HCEC 1CT (cell line): ENCODE results near the gene SLC37A1.

ENCODE experiments used
- DNase-seq: peaks from one replicate; pipeline ENCODE4 v3.0.0-alpha.2; 2017

SLC37A1 gene

DNA sequence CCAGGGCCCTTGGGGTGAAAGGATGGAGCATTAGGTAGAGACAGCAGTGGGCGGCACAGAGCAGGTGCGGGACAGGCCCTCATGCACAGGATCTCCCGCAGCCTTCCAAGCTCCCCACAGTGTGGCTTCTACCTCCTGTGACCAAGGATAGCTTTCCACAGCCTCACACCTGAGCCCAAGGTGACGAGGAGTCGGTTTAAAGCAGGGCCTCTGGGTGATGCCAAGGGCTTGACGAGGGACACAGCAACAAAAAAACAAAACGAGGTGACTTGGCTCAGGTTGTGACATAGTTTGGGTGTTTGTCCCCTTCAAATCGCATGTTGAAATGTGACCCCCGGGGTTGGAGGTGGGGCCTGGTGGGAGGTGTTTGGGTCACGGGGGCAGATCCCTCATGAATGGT, 32.9 kb upstream of the SLC37A1 start:
- DNase-seq: no peak

DNA sequence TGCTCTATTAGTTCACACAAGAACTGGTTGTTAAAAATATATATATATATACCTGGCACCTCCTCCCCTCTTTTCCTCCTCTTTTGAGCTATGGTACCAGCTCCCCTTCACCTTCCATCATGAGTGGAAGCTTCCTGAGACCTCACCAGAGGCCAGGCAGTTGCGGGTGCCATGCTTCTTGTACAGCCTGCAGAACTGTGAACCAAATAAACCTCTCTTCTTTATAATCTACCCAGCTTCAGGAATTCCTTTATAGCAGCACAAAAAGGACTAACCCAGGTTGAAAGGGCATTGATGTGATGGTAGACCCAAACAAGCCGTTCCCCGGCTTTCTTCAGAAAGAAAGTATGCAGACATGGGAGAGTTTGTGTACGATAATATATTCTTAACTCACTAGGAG, 32.5 kb upstream of the SLC37A1 start:
- no peak for DNase-seq

DNA sequence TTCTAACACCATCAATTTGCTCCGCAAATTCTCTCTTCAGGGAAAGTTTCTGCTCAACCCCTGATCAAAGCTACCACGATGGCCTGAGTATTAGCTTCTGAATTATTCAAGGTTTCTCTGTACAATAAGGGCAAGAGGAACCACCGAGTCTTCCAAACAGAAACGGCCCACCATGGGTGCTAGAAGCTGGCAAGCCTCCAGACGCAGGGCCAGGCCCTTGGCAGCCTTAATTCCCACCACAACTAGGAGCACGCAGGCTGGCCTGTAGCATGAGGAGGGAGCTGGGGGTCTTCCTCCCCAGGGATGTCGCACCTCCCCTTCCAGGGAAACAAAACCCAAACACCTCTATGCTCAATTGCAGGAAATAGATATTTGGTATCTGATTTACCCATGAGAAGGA, 28.7 kb upstream of the SLC37A1 start:
- no peak for DNase-seq

DNA sequence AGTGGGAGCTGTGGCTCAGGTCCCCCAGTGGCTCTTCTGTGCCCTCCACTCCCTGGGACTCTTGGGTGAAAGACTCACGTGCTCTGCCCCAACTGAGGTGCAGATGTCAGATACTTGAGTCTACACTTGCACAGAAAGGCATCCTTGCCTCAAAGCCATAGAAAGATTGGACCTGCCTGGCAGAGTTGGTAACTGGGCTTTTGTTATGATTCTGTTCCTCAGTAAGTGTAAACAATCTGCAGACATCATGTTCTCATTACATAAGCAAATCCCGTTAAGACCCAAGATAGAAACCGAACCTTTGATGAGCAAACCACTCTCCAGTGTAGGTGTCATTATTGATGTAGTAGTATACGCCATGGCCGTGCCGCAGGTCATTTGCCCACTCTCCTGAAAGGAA, 27.6 kb upstream of the SLC37A1 start:
- DNase-seq: no peak

DNA sequence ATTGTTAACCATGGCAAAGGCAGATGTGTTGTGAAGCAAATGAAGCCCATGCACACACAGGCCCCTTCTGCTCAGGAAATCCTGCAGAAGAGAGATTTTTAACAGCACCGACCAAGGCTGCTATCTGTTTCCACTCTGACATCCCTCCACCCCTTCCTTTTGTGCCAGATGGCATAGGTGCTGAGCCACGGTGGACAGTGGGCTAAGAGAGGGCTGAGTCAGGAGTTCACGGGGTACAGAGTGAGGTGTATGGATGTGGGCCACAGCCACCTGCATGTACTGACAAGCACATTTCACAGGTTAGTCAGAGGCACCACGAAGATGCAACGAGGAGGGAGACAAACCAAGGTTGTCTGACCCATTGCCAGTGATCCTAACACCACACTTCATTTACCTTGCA, 27.1 kb upstream of the SLC37A1 start:
- DNase-seq: no peak

DNA sequence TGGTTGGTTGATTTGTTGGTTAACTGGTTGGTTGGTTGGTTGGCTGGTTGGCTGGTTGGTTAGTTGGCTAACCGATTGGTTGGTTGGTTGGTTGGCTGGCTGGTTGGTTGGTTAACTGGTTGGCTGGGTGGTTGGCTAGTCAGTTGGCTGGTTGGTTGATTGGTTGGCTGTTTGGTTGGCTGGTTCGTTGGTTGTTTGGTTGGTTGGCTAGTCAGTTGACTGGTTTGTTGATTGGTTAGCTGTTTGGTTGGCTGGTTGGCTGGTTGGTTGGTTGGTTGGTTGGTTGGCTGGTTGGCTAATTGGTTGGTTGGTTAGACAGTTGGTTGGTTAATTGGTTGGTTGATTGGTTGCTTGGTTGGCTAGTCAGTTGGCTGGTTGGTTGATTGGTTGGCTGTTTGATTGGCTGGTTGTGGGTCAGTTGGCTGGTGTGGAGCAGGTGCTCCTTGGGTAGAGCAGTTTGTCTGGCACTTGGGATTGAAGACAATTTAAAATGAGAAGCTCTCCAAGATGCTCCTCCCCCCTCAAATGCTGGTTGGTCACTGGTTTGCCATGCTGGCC, 24.6 kb upstream of the SLC37A1 start:
- DNase-seq: no peak

DNA sequence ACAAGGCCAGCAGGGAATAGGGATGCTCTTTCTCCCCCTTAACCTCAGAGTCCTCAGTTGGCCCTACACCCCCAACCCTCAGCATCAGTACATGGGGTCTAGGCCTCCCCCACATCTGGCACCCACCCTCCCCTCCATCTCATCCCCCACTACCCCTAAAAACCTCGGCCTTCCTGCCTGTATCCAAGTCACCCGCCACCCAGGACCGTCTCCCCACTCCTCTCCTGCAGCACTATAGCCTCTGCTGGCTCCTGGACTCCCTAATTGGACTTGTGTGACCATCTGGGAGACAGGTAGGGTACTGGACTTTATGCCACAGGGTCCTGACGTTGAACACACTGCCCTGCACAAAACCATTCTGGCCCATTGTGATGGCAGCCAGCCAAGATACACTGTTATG, 23.7 kb upstream of the SLC37A1 start:
- no peak for DNase-seq

DNA sequence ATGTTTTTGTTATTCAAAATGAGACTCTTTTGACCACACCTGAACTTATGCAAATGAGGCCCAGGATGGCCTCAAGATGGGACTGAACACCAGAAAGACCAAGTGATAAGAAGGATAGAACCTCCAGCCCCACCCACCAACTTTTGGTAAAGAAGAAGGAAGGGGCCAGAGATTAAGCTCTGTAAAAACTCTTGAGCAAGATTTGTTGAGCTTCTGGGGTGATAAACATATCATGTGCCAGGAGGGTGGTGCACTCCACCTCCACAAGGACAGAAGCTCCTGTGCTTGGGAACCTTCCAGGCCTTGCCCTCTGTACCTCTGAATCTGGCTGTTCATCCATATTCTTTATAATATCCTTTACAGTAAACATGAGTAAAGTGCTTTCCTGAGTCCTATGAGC, 22.9 kb upstream of the SLC37A1 start:
- DNase-seq: no peak

DNA sequence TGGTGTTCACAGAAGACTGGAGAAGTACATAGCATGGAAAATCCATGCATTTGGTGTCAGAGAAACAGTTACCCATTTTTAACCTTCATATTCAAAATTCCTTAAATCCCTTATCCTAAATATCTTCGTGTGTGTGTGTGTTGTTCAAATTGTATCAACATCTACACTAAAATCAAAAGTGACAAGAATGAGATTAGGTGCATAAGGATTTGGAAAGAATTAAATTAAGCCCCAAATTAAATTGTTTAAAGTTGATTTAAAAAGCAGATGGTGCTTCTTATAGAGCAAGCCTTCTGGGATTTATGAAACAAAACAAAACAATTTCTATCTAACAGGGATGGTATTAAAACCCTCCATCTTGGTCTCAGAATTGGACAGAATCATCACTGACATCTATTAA, 22.3 kb upstream of the SLC37A1 start:
- no peak for DNase-seq

DNA sequence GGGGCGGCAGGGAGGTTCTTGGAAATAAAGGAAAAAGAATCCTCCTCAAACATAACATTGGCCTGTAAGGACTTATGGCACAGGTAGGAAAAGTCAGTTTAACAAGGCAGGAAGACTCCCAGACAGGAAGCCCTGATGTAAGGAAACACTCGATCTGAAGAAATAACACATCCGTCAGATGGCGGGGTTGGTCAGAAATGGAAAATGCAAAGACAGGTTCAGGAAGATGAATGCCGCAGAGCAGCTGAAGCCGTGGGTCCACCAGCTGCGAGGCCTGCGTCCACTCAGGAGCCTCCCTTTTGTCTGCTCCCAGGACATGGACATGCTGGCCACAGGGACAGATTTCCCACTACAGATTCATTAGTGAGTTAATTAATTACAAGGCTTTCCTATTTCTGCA, 21.5 kb upstream of the SLC37A1 start:
- no peak for DNase-seq

DNA sequence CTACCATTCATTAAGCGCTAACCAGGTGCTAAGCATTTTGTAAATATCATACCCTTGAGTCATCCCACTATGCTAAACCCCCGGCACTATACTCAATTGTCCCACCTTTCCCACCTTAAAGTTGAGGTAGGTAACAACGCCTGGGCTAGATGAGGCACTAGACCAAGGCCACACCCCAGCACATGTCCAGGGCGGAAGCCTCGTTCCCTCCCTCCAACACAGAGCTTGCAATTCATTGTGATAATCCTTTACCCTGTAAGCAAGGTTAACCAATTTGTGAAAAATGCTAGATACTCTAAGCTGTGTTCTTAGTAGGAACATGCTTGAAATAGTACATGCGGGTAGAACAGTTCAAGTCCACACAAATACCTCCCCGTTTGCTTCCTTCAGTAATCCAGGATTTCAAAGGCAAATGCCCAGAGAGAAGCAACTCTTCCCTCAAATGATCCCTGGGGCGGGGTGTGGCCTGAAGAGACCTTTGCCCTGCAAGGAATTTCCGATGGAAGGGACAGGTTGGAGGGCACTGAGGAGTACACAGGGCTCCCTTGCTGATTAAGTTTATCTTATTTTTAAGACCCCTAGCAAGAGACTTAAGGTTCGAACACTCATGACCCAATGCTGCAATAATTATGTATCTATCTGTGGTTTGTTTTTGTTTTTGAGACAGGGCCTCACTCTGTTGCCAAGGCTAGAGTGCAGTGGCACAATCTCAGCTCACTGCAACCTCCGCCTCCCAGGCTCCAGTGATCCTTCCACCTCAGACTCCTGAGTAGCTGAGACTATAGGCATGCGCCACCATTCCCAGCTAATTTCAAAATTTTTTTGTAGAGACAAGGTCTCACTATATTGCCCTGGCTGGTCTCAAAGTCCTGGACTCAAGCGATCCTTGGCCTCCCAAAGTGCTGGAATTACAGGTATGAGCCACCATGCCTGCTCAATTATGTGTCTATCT, 20.3 kb upstream of the SLC37A1 start:
- no peak for DNase-seq

DNA sequence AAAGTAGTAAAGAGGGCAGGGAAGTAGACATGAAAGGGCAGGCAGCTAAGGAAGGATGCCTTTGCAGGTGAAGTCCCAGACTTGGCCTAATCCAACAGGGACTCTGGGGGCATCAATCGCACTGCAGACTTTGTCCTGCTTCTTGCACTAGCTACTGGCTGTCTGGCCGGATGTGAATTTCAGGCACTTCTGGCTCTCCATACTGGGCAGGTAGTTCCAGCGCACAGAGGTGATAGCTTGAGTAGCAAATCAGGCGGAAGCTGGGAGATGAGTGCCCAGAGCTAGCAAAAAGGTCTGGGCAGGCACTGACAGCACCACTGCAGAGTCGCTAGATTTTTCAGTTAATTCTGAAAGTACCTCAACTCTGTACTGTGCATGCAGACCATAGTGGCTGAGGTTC, 18.6 kb upstream of the SLC37A1 start:
- no peak for DNase-seq

DNA sequence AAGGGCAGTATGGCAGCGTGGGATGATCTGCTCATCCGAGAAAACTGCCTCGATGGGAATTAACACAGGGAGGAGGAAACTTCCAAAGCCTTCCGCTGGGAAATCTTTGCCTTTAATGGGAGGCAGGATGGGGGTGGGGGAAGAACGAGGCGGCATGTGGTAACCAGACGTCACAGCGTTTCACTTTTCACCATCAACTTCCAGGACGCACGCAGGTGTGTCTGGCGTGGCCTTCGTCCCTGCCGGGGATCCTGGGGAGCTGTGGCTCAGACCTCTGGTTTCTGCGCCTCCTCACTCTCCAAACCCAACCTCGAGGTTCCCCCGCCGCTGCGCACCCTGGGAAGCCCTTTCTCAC, 17.9 kb upstream of the SLC37A1 start:
- no peak for DNase-seq

DNA sequence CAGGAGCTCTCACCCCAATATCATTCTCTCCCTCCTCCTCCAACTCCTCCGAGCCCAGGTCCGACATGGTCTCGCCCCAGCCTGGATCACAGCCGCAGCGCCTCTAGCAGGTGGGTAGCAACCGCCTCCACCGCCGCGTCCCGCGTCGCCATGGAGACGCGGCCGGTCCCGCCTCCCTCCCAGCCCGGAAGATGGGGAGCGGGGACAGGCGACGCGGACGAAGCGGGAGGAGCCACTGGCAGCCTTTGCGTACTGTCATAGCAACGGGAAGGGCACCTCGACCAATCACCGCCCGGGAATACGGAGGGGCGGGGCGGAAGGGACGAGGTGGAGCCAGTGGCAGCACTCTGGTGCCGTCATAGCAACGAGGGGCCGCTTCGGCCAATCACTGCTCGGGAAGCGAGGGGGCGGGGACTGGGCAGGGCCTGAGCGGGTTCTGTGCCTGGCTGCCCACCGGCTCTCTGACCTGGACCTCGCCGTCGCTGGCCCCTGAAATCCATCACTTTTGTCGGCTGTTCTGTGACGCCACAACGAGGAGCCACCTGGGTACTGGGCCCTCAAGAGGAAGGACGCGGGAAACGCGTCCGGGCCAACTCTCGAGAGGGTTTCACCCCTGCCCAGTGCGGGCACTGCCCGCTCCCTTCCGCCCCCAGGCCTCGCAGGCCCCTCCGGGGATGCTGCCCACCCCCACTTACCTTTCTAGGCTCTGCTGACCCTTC, 17.4 kb upstream of the SLC37A1 start, which contains the start of gene RSPH1:
TSS of gene RSPH1 (minus strand) at position 105 of the 719 bp plus-strand sequence. CDS start at position 67, 38 bp downstream.
- DNase-seq: peak; percentile 63

DNA sequence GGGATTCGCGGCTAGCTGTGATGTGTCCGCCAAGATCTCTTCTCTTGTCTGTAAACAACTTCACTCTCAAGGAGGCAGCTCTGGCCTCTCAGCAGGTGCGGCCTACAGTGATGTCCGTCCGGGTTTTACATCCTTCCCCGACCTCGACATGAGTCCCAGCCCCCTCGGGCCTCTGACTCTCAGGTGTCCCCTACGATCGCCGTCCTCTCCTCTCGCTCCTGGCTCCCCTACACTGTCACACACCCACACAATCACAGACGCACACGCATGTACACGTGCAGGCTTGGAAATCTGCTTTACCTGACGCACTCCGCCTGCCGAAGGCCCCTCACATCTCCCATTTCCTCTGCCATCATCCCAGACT, 16.8 kb upstream of the SLC37A1 start:
- no peak for DNase-seq

DNA sequence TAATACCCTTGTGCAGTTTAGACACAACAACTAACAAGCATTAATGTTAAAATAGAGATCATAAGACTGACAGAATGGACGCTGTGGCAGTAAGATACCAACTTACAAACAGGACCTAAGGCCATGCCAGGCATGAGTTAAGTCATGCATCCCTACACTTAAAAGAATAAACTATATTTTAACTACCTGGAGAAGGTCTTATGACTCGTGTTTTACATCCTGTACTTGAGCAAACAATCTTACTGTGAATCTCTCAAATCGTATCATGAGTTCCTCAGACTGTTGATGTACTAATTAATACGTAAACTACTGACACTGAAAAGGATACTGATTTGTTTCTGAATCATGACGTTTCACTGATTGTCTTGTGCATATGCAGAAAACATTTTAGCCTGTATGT, 15.6 kb upstream of the SLC37A1 start:
- no peak for DNase-seq

DNA sequence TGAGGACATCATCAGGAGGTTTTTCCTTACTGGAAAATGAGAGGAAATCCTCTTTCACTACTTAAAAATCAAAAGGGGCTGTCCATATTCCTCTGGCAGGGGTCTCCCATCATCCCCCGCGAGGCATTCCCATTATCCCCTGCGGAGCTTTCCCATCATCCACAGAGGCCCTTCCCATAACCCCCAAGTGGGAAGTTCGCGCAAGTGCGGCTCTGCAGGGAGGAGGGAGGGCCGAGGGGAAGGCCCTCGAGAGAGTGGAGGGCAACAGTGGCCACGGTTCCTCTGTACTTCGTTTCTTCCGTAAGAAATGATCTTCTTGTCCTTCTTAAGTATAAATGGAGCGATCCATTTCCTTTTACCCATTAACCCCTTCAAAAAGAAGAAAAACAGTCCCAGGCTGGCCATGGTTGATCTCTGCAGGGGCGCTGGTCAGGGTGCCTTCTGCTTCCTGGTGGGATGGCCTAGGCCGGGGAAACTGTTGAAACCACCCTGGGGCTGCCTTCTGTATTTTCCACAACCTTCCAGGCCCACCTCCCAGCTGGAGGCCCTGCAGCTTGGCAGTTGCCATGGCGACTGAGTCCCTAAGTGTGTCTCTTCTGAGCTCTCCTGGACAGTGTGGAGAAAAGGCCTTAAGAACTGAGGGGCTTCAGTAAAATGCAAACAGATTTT, 14.1 kb upstream of the SLC37A1 start:
- no peak for DNase-seq

DNA sequence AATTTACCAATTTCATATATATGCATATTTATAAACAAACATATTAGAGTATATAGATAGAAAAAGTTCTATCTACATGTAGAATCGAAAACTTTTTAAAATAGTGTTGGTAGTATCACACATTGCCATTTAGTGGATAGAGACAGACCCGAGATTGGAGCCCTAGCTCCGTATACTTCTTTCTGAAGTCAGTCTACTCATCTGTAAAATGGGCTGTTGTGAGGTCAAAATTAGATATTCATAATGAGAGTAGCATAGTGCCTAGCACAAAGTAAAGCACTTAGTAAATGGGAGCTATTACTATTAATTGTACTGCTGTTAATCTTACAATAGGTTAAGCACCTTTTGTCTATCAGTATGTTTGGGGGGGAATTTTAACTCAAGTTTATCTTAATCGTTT, 13.4 kb upstream of the SLC37A1 start:
- no peak for DNase-seq

DNA sequence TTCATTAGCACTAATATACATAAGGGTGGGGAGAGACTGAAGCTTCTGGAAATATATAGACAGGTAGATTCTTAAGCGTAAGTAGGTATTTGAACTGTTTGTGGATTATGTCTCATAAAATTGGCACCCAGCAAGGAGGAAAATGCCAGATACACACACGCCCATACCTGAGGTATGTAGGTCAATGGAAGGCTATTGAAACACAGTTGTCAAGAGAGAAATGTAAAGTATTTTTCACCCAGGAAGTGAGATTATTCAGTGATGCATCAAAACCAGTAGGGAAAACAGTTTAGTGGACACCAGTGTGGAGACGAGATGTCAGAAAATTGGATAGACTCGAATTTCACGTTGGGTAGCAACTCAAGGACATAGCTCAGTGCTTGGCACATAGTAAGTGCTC, 12.9 kb upstream of the SLC37A1 start:
- no peak for DNase-seq

DNA sequence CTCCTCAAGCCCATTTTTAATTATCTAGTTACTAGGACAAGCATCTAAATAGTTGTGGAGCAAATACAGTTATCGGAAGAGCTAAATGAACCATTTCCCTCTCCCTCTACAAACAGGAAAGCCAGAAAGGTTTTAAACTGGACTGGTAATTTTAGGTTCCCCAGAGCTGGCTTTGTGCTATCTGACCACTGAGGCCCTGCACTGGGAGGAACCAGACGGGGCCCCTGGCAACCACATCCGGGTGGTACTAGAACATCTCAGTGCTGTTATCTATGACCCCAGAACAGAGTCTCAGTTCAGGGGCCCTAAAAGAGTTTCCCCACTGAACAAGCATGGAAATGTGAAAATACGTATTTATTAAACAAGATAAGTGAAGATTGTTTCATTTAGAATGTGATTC, 9.9 kb upstream of the SLC37A1 start:
- DNase-seq: no peak

DNA sequence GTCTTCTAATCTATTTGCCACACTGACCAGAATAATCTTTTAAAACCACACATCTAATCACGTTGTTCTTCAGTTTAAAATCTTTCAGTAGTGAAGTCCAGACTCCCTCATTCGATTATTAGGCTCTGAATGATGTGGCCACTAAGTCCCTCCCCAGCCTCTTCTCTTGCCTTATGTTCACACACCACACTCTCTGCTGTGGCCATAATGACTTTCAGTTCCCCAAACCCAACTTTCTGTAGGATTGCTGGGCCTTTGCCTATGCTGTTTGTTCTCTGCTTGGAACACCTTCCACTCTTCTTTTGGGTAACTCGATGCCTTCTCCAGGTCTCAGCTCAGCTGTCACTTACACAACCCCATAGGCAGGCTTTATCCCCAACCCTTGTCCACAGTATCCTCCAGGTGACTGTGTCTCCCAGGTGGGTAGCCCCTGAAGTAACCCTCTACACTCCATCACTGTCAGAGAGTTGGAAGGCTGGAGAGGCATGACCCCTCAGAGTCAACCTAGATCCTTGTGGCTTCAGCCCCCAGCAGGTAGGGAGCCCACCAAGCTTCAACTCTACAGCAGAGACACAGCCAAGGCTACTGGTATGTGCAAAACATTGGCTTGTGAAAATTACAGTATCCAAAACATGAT, 8.4 kb upstream of the SLC37A1 start:
- no peak for DNase-seq

DNA sequence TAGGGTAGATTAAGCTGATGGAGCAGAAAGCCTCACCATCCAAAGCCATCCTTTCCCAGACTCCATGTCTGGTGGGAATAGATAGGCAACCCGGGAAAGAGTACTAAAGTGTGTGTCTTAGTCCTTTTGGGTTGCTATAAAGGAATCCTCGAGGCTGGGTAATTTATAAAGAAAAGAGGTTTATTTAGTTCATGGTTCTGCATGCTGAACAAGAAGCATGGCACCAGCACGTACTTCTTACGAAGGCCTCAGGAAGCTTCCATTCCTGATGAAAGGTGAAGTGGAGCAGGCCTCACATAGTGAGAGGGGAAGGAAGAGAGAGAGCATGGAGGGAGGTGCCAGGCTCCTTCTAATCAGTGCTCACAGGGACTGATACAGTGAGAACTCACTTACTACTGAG, 6.2 kb upstream of the SLC37A1 start:
- no peak for DNase-seq

DNA sequence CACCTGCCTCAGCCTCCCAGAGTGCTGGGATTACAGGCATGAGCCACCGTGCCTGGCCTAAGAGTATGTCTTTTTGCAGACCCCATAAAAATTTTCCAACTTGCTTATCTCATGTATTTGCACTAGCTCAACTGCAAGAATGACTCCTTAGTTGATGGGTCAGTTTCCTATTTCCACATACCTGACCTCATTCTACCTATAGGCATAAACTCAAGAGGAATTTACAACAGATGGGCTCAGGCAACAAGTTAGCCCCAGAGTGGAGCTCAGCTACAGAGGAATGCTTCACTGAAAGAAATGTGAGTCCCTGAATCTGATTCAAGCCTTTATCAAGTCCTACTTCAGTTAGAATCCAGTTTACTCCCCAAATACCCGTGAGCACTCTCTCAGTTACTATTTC, 5.3 kb upstream of the SLC37A1 start:
- DNase-seq: no peak
